GM19328 (cell line): ENCODE results near the gene GREM2.

Experiments
- ATAC-seq: cut with Tn5 transposase; IDR thresholded peaks from one replicate; pipeline ENCODE4 v1.9.1; 2021; ENCODE audit warnings: mild to moderate bottlenecking, moderate library complexity; ENCODE audit not compliant: unreplicated experiment

The GREM2 gene

DNA sequence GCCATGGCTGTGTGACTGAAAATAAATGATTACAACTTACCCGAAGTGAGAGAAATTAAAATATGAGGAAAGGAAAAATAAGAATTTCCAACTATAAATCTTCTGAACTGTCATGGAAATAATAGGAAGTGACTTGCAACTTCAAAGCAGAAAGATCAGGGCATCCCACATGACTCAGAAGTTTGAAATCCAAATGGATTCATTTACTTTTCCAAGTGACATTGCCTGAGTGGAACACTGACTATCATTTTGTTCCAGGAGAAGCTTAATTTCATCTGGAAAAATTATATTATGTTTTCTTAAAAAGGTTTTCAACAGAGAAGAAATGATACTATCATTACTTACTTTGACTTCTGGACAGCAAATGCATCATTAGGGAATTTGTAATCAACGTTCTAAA, 110.8 kb downstream of the GREM2 start:
- ATAC-seq: no peak

- ATAC-seq: no peak
Measured at GRCh38 chr1:240500647-240501046, 111.3 kb downstream of the GREM2 start.

- ATAC-seq: no peak
Measured at GRCh38 chr1:240499012-240499411, 112.9 kb downstream of the GREM2 start.

GRCh38 chr1:240498335-240498734, 113.6 kb downstream of the GREM2 start:
- ATAC-seq: no peak

DNA sequence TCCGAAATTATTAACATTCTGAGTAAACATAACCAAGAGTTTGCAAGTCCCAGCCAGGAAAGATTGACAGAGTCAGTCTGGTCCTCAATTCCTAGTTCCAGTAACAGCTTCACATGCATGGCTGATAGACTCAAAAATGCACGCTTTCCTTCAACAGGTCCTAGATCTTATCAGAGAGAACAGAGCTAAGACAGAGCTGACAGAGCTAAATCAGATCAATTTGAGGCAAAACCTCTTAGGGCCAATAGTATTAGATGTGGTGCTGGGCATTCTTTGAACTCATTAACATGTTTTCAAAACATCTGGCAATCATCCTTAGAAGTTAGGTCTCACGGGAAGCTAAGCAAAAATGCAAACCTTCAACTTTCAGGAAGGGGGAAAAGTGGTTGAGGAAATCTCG, 114.0 kb downstream of the GREM2 start:
- no peak for ATAC-seq

DNA sequence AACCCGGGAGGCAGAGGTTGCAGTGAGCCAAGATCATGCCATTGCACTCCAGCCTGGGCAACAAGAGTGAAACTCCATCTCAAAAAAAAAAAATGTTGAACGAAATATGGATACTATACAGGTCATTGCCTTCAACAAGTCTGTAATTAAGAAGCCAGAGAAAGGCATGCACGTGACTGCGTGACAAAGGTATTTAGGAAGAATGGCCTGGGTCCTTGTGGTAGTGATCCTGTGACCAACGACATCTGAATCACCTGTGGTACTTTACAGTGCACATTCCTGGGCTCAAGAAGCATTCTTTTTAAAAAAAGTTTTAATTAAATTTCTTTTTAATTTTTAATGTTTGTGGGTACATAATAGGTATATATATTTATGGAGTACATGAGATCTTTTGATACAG, 115.0 kb downstream of the GREM2 start:
- ATAC-seq: no peak

GRCh38 chr1:240496356-240496755, 115.6 kb downstream of the GREM2 start:
- no peak for ATAC-seq

- ATAC-seq: no peak
Measured at GRCh38 chr1:240495601-240496000, 116.4 kb downstream of the GREM2 start.

DNA sequence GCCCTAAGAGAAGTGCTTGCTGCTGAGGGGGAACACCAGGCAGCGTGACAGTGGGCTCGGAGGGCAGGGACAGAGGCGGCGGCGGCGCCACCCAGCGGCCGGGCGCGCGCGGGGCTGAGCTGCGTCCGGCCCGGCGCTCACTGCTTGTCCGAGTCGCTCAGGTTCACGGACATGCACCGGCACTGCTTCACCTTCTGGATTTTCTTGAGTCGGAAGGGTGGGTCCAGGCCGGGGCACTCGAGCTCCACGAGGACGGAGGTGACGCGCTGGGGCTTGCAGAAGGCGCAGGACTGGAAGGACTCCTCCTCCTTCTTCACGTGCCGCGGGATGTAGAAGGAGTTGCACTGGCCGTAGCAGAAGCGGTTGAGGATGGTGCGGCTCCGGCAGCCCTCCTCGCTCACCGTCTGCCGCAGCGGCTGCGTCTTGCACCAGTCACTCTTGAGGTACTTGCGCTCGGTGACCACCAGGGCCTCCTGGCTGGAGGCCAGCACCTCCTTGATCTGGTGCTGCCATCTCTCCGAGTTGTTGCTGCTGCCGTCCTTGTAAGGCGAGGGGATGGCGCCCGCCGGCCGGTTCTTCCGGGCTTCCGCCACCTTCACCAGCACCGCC, 119.0 kb downstream of the GREM2 start:
- ATAC-seq: no peak

- no peak for ATAC-seq
Measured at GRCh38 chr1:240491796-240492195, 120.2 kb downstream of the GREM2 start.

DNA sequence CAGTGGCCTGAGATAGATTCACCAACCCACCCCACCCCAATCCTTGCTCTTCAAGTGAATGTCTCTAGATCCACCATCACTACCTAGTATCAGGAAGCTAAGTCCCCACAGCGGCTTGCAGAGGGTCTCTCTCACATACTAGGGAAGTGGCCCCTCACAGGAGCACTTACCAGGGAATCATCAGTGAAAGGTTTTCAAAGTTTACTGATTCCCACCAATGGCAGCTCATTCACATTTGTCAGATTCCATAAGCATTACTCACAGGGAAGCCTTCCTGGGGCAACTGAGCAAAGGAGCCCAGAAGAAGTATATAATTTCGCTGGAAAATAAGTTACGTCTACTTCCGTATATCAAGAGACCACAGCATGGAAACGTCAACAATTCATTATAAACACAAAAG, 120.8 kb downstream of the GREM2 start:
- ATAC-seq: no peak

- ATAC-seq: no peak
Measured at GRCh38 chr1:240487493-240487892, 124.5 kb downstream of the GREM2 start.

DNA sequence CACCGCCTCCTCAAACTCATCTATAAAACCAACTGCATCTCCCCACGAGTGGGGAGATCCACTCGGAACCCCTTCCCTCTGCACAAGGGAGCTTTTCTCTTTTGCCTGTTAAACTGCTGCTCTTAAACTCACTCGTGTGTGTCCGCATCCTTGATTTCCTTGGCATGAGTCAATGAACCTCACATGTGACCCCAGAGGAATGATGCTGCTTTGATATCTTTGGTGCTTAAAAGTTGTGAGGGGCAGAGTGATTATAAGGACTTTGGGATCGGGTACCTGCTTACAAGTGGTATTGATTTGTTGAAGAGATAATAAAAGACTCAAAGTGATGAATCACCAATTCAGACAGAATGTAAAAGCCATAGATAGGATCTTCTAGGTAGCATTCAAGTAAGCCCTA, 125.3 kb downstream of the GREM2 start:
- ATAC-seq: no peak

DNA sequence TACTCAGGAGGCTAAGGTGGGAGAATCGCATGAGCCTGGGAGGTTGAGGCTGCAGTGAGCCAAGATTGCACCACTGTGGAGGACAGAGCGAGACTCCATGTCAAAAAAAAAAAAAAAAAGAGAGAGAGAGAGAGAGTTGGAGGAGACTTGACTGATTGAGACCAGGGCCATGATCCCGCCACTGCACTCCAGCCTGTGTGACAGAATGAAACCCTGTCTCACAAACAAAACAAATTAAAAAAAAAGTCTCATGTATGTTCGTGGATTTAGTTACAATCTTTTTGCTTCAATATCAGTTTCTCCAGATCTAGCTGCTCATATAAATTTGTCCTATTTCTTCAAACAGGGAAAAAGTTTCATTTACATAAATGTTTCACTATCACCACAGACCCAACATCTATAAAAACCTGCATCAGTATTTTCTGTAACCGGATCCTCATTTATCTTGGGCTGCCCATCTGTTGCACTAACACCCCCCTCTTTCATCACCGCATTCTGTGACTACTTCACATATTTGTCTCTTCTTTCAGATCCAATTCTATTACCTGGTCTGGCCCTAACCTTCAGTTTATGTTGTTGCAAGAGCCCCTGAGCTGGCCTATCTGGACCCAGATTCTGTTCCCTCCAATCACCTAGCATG, 127.0 kb downstream of the GREM2 start:
- ATAC-seq: no peak

DNA sequence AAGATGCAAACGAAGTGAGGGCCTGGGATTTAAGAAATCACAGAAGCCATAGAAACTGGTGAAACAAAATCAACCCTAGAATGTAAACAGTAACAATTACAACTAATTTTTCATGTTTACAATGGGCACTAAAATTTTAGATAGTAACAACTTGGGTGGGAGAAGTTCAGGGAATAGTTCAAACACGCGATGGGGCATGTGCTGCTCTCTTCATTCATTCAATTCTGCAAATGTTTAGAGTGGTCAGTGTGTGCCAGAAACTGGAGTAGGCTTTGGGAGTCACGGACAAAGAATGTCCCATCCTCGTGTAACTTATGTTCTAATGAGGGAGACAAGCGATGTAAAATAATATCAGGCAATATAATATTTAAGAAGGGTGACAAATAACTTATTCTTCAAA, 133.4 kb downstream of the GREM2 start:
- ATAC-seq: no peak

DNA sequence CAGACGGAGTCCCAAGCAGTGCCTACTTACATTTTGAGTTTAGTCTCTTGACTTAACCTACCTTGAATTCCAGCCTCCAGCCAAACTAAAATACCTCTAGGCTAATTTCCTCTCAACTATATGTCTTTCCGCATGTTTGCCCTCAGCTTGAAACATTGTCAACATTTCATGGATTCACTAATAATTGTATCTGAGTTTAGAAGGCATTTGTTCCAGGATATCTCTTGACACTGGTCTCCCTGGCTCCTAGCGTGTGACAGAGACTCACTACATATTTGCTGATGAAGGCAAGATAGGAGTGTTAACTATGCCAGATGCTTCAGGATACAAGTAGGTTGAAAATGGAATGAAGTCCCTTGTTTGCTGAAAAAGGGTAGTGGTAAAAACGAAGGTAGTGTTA, 136.1 kb downstream of the GREM2 start:
- ATAC-seq: no peak

DNA sequence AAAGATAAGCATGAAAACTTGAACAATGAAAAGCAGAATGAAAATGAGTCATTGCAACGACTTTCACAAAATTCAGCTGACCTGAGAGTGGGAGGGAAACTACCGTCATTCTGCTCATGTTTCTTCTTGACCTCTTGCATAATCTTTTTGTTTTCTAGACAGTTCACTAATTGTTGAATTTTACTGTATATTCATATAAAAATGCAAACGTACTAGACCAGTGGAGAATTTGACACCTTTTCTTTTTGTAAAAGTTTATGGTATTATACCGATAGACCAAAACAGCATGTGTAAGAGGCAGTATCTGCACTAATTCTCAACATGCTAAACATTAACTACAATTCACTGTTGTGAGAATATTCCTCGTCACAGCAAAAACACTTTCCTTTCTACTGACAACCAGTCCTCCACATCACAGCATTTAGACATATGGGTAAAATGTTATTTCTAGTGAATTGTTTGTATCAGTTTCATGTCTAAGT, 137.8 kb downstream of the GREM2 start:
- no peak for ATAC-seq

GRCh38 chr1:240468656-240469055, 143.3 kb downstream of the GREM2 start:
- ATAC-seq: no peak

- ATAC-seq: no peak
Measured at GRCh38 chr1:240467895-240468294, 144.1 kb downstream of the GREM2 start.

DNA sequence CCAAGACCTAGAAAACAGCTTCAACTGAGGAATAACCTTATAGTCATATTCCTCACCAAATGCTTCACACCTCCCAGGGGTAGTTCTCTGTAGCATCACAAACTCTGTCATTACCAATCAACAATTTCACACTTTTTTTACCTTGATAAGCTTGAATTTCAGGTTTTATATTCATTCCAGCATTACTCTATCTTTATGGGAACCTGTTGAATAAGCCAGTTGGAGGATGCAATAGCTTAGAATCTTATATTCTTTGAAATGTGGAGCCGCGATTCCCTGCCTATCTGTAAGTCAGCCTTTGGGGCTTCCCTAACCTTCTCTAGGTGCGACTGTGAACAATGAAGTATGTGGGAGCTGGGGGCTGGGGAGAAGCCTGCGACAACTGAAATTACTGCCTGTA, 145.4 kb downstream of the GREM2 start:
- no peak for ATAC-seq

DNA sequence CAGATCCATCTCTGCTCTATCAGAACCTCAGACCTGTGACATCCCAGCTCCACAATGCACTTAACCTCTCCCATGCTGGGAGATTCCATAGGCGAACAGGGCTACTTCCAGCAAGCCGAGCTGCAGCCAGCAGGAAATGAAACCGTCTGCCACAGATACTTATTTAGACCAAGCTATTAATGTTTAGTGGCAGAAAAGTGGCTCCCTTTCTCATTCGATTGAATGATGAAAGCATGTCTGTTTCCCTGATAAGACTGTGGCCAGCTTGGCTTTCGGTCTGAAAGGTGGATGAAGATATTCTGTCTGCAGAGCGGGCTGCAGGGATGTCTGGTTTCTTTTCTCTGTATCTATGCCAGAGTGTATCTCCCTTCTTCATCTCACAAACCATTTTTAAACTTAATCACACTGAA, 146.4 kb downstream of the GREM2 start:
- no peak for ATAC-seq

DNA sequence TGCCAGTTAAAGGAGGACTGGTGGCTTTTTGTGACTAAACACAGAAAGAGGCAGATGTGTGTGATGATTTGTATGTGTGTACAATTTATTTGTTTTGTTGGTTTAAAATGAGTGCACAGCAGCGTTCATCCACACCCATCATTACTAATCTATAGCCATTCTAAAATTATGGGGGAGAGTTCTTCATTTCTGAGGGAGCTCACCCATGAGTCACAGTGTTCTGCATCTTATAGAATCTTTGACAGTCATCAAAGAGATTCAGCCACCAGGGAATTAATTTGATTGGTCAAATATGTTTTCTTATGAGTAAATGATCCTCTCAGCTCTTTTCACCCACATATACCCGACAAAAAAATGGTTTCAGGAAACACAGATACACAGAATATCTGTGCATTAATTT, 147.9 kb downstream of the GREM2 start:
- ATAC-seq: no peak
